HG02571 (cell line): ENCODE results near the gene VEGFA.

ENCODE experiments used
- ATAC-seq: cut with Tn5 transposase; IDR thresholded peaks from one replicate; pipeline ENCODE4 v1.9.1; 2021; ENCODE audit warnings: mild to moderate bottlenecking, moderate library complexity; ENCODE audit not compliant: unreplicated experiment

The VEGFA gene

DNA sequence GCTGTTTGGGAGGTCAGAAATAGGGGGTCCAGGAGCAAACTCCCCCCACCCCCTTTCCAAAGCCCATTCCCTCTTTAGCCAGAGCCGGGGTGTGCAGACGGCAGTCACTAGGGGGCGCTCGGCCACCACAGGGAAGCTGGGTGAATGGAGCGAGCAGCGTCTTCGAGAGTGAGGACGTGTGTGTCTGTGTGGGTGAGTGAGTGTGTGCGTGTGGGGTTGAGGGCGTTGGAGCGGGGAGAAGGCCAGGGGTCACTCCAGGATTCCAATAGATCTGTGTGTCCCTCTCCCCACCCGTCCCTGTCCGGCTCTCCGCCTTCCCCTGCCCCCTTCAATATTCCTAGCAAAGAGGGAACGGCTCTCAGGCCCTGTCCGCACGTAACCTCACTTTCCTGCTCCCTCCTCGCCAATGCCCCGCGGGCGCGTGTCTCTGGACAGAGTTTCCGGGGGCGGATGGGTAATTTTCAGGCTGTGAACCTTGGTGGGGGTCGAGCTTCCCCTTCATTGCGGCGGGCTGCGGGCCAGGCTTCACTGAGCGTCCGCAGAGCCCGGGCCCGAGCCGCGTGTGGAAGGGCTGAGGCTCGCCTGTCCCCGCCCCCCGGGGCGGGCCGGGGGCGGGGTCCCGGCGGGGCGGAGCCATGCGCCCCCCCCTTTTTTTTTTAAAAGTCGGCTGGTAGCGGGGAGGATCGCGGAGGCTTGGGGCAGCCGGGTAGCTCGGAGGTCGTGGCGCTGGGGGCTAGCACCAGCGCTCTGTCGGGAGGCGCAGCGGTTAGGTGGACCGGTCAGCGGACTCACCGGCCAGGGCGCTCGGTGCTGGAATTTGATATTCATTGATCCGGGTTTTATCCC, at the start of gene VEGFA:
VEGFA (plus strand) TSS at position 686 of the 846 bp plus-strand sequence.
- ATAC-seq = peak; percentile 45

DNA sequence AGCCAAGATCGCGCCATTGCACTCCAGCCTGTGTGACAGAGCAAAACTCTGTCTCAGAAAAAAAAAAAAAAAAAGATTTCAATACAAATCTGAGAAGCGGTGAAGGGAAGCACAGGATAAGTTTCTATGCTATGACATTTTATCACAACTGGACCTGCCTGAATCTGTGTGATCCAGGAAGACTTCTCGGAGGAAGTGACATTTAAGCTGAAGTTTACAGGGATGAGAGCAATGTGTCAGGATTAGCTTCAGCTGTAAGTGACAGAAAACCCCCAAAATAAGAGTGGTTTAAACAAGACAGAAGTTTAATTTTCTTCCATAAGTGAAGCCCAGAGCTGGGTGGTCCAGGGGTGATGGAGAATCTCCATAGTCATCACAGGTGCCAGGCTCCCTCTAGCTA, 49.0 kb upstream of the VEGFA start:
- ATAC-seq = no peak

GRCh38 chr6:43722920-43723545, 47.0 kb upstream of the VEGFA start:
- ATAC-seq = no peak

DNA sequence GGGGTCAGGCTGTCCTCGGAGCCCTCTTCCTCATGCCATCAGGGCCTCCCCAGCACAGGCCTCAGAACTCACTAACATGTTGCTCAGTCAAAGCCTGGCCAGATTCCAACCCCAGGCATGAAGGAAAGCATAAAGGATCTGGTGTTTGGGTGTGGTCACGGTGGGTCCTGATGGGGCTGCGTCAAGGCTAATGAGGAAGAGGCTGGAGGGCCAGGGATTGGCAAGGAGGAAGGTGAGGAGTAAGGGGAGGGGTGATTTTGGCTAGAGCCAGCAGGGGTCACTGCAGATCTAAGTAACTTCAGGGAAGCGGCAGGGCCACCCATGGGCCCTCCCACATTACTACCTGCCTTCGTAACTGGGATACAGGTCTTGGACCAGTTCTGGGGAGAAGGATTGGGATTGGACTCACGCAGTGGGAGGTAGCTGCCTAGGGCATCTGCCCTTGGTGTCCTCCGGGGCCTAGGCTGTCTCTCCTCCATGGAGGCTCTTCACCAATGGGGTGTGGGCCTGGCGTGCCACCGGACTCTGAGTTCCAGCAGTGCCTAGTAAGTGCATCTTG, 46.2 kb upstream of the VEGFA start:
- ATAC-seq = peak; percentile 55

GRCh38 chr6:43724354-43724753, 45.7 kb upstream of the VEGFA start:
- ATAC-seq = no peak

GRCh38 chr6:43724914-43725642, 44.9 kb upstream of the VEGFA start:
- peak; percentile 72 for ATAC-seq

- ATAC-seq = no peak
Observed at GRCh38 chr6:43725643-43726580, 44.1 kb upstream of the VEGFA start.

DNA sequence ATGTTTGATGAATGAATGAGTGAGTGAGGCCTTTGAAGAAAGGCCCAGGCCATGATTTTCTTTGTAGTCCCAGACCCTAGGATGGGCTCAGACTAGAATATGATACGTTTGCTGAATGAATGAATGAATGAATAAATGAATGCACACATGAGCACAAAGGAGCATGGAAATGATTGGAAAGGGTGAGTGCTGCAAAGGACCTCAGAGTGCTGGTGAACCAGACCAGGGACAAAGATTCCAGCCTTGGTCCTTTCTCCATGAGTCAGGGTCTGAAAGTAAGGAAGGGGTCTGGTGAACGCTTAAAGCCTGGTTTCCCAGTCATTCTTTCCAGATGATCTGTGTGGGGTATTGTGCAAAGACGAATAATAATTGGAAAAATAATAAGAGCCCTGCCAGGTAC, 42.4 kb upstream of the VEGFA start:
- ATAC-seq = no peak

- no peak for ATAC-seq
Observed at GRCh38 chr6:43728586-43728985, 41.4 kb upstream of the VEGFA start.

GRCh38 chr6:43729537-43729936, 40.5 kb upstream of the VEGFA start:
- no peak for ATAC-seq

- no peak for ATAC-seq
Observed at GRCh38 chr6:43730634-43731033, 39.4 kb upstream of the VEGFA start.

GRCh38 chr6:43733471-43734293, 36.3 kb upstream of the VEGFA start:
- ATAC-seq = peak; percentile 57

DNA sequence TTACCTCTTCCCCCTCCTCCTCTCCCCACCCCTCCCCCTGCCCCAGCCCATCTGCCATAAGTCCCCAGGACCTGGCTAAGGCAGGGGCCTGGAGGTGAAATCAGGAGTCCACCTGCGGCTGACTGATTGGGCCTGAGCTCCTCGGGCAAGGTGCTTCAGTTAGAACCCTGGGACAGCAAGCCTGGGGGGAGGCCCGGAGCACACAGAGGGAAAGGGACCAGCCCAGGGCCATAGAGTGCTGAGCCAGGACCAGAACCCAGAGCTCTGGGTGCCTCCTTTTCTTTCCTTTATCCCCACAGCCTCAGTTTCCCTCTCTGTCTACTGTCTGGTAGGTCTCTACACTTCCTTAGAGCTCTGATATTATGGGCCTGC, 35.7 kb upstream of the VEGFA start:
- no peak for ATAC-seq

DNA sequence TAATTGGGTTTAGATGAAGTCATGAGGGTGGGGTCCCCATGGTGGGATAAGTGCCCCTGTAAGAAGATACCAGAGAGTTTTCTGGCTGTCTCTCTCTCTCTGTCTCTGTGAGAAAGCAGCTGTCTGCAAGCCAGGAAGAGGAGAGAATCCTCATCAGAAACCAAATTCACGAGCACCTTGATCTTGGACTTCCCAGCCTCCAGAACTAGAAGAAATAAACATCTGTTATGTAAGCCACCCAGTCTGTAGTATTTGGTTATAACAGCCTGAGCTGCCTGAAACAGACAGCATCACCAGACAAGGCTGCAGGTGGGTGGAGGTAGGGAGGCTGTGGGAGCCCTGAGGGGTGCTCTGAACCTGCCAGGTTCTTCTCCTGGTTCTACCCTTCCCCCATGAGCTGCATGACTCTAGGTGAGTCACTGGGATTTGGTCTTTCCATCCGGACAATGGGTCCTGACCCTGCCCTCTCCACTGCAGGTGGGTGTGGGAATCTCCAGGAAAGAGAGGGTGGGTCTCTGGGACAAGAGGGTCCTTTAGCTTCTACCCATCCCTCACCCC, 34.3 kb upstream of the VEGFA start:
- ATAC-seq = no peak

GRCh38 chr6:43736211-43736786, 33.7 kb upstream of the VEGFA start:
- no peak for ATAC-seq

DNA sequence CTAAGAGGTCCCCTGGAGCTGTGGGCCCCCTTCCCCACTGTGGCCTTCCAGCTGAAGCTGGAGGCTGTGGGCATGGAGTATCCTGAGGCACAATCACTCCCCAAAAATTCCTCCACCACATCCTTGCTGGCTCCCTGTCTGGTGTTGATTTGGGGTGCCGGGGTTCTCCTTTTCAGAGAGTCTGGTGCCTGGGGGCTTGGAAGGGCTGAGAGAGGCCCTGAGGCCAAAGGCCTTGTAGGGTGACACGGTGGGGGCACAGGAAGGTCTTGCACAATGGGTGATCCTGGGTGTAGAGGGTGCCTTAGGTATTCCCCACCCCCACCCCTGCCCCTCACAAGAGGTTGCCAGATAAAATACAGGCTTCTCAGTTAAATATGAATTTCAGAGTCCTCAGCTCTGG, 33.2 kb upstream of the VEGFA start:
- ATAC-seq = no peak

- ATAC-seq = no peak
Observed at GRCh38 chr6:43737272-43738081, 32.5 kb upstream of the VEGFA start.

GRCh38 chr6:43738267-43738676, 31.7 kb upstream of the VEGFA start:
- no peak for ATAC-seq
